ENCODE measurements around the gene TENT4A.
"Not testable (repeated sequence)": the region's sequence is repeated elsewhere in the genome, so short reads cannot be mapped to it uniquely, and the experiment has no call there.

Gene TENT4A

GRCh38 chr5:6713274-6714225 lies at the start of gene TENT4A:
TENT4A (plus strand) TSS chr5:6713432; CDS start chr5:6713984, 552 bp downstream.
- Histone ChIP-seq H3K27ac (ENCODE audit: low read depth, low read length) (peak within 1 kb of the TSS; percentile 96), H3K36me3 (ENCODE audit: control insufficient read depth, insufficient read depth, low read length) (no peaks in the 10 kb centered on the region), H3K4me3 (ENCODE audit: low read length) (peak within 1 kb of the TSS; percentile 80), H3K9ac (ENCODE audit: low read length) (peak within 1 kb of the TSS; percentile 85), H3K4me1 (ENCODE audit: control insufficient read depth, insufficient read depth, low read length) (peaks cover 22% of the 10 kb centered on the region), H3K27me3 (ENCODE audit: control insufficient read depth, insufficient read depth, low read length) (no peaks in the 10 kb centered on the region)

- Histone ChIP-seq H3K4me1 (ENCODE audit: control insufficient read depth, insufficient read depth, low read length) (no peaks in the 10 kb centered on the region), H3K27ac (ENCODE audit: low read depth, low read length) (no peak overlapping the region), H3K4me3 (ENCODE audit: low read length) (no peak overlapping the region), H3K9ac (ENCODE audit: low read length) (no peak overlapping the region), H3K27me3 (ENCODE audit: control insufficient read depth, insufficient read depth, low read length) (no peaks in the 10 kb centered on the region), H3K36me3 (ENCODE audit: control insufficient read depth, insufficient read depth, low read length) (no peaks in the 10 kb centered on the region)
Observed at GRCh38 chr5:6666762-6667161, 46.5 kb upstream of the TENT4A start.

- Histone ChIP-seq H3K4me3 (ENCODE audit: low read length) (no peak overlapping the region), H3K36me3 (ENCODE audit: control insufficient read depth, insufficient read depth, low read length) (no peaks in the 10 kb centered on the region), H3K4me1 (ENCODE audit: control insufficient read depth, insufficient read depth, low read length) (no peaks in the 10 kb centered on the region), H3K27ac (ENCODE audit: low read depth, low read length) (no peak overlapping the region), H3K27me3 (ENCODE audit: control insufficient read depth, insufficient read depth, low read length) (no peaks in the 10 kb centered on the region), H3K9ac (ENCODE audit: low read length) (no peak overlapping the region)
Observed at GRCh38 chr5:6667648-6668047, 45.6 kb upstream of the TENT4A start.

- not testable (repeated sequence) for H3K4me1 ChIP-seq (ENCODE audit: control insufficient read depth, insufficient read depth, low read length); H3K4me3 ChIP-seq (ENCODE audit: low read length); H3K27me3 ChIP-seq (ENCODE audit: control insufficient read depth, insufficient read depth, low read length); H3K27ac ChIP-seq (ENCODE audit: low read depth, low read length); H3K36me3 ChIP-seq (ENCODE audit: control insufficient read depth, insufficient read depth, low read length); H3K9ac ChIP-seq (ENCODE audit: low read length)
Observed at GRCh38 chr5:6668717-6669116, 44.5 kb upstream of the TENT4A start.

- no peaks in the 10 kb centered on the region for H3K4me1 ChIP-seq (ENCODE audit: control insufficient read depth, insufficient read depth, low read length)
- no peaks in the 10 kb centered on the region for H3K36me3 ChIP-seq (ENCODE audit: control insufficient read depth, insufficient read depth, low read length)
- no peak overlapping the region for H3K9ac ChIP-seq (ENCODE audit: low read length)
- no peak overlapping the region for H3K4me3 ChIP-seq (ENCODE audit: low read length)
- no peaks in the 10 kb centered on the region for H3K27me3 ChIP-seq (ENCODE audit: control insufficient read depth, insufficient read depth, low read length)
- H3K27ac ChIP-seq (ENCODE audit: low read depth, low read length) = no peak overlapping the region
Observed at GRCh38 chr5:6673031-6673430, 40.2 kb upstream of the TENT4A start.

- Histone ChIP-seq H3K9ac (ENCODE audit: low read length) (no peak overlapping the region), H3K4me1 (ENCODE audit: control insufficient read depth, insufficient read depth, low read length) (no peaks in the 10 kb centered on the region), H3K36me3 (ENCODE audit: control insufficient read depth, insufficient read depth, low read length) (no peaks in the 10 kb centered on the region), H3K27ac (ENCODE audit: low read depth, low read length) (no peak overlapping the region), H3K27me3 (ENCODE audit: control insufficient read depth, insufficient read depth, low read length) (no peaks in the 10 kb centered on the region), H3K4me3 (ENCODE audit: low read length) (no peak overlapping the region)
Observed at GRCh38 chr5:6673963-6674362, 39.3 kb upstream of the TENT4A start.

GRCh38 chr5:6674421-6674820 lies 38.8 kb upstream of the TENT4A start:
- H3K36me3 ChIP-seq (ENCODE audit: control insufficient read depth, insufficient read depth, low read length) = no peaks in the 10 kb centered on the region
- H3K27ac ChIP-seq (ENCODE audit: low read depth, low read length) = no peak overlapping the region
- no peak overlapping the region for H3K4me3 ChIP-seq (ENCODE audit: low read length)
- H3K4me1 ChIP-seq (ENCODE audit: control insufficient read depth, insufficient read depth, low read length) = no peaks in the 10 kb centered on the region
- H3K27me3 ChIP-seq (ENCODE audit: control insufficient read depth, insufficient read depth, low read length) = no peaks in the 10 kb centered on the region
- no peak overlapping the region for H3K9ac ChIP-seq (ENCODE audit: low read length)

- Histone ChIP-seq H3K9ac (ENCODE audit: low read length) (no peak overlapping the region), H3K4me3 (ENCODE audit: low read length) (no peak overlapping the region), H3K4me1 (ENCODE audit: control insufficient read depth, insufficient read depth, low read length) (no peaks in the 10 kb centered on the region), H3K27me3 (ENCODE audit: control insufficient read depth, insufficient read depth, low read length) (no peaks in the 10 kb centered on the region), H3K27ac (ENCODE audit: low read depth, low read length) (no peak overlapping the region), H3K36me3 (ENCODE audit: control insufficient read depth, insufficient read depth, low read length) (no peaks in the 10 kb centered on the region)
Observed at GRCh38 chr5:6674886-6675285, 38.3 kb upstream of the TENT4A start.

GRCh38 chr5:6675784-6676491 lies 37.3 kb upstream of the TENT4A start:
- H3K9ac ChIP-seq (ENCODE audit: low read length) = no peak overlapping the region
- no peak overlapping the region for H3K4me3 ChIP-seq (ENCODE audit: low read length)
- no peaks in the 10 kb centered on the region for H3K4me1 ChIP-seq (ENCODE audit: control insufficient read depth, insufficient read depth, low read length)
- H3K36me3 ChIP-seq (ENCODE audit: control insufficient read depth, insufficient read depth, low read length) = no peaks in the 10 kb centered on the region
- H3K27ac ChIP-seq (ENCODE audit: low read depth, low read length) = no peak overlapping the region
- no peaks in the 10 kb centered on the region for H3K27me3 ChIP-seq (ENCODE audit: control insufficient read depth, insufficient read depth, low read length)

GRCh38 chr5:6676702-6677101 lies 36.5 kb upstream of the TENT4A start:
- Histone ChIP-seq H3K27ac (ENCODE audit: low read depth, low read length) (no peak overlapping the region), H3K4me3 (ENCODE audit: low read length) (no peak overlapping the region), H3K36me3 (ENCODE audit: control insufficient read depth, insufficient read depth, low read length) (no peaks in the 10 kb centered on the region), H3K27me3 (ENCODE audit: control insufficient read depth, insufficient read depth, low read length) (no peaks in the 10 kb centered on the region), H3K4me1 (ENCODE audit: control insufficient read depth, insufficient read depth, low read length) (no peaks in the 10 kb centered on the region), H3K9ac (ENCODE audit: low read length) (no peak overlapping the region)

GRCh38 chr5:6678385-6678784 lies 34.8 kb upstream of the TENT4A start:
- no peak overlapping the region for H3K4me3 ChIP-seq (ENCODE audit: low read length)
- no peak overlapping the region for H3K9ac ChIP-seq (ENCODE audit: low read length)
- no peaks in the 10 kb centered on the region for H3K36me3 ChIP-seq (ENCODE audit: control insufficient read depth, insufficient read depth, low read length)
- H3K27me3 ChIP-seq (ENCODE audit: control insufficient read depth, insufficient read depth, low read length) = no peaks in the 10 kb centered on the region
- no peaks in the 10 kb centered on the region for H3K4me1 ChIP-seq (ENCODE audit: control insufficient read depth, insufficient read depth, low read length)
- H3K27ac ChIP-seq (ENCODE audit: low read depth, low read length) = no peak overlapping the region

GRCh38 chr5:6680922-6681321 lies 32.3 kb upstream of the TENT4A start:
- Histone ChIP-seq H3K27ac (ENCODE audit: low read depth, low read length) (no peak overlapping the region), H3K4me3 (ENCODE audit: low read length) (no peak overlapping the region), H3K27me3 (ENCODE audit: control insufficient read depth, insufficient read depth, low read length) (no peaks in the 10 kb centered on the region), H3K4me1 (ENCODE audit: control insufficient read depth, insufficient read depth, low read length) (no peaks in the 10 kb centered on the region), H3K36me3 (ENCODE audit: control insufficient read depth, insufficient read depth, low read length) (no peaks in the 10 kb centered on the region), H3K9ac (ENCODE audit: low read length) (no peak overlapping the region)
